A549 (cell line): Measurements from ENCODE around the gene GPX3. TPM values are rescaled to one million over a fixed set of nuclear protein-coding genes. Genes with fewer than 3 reads are reported as not detected.

Source experiments
- ATAC-seq, 2 experiments: fragments of 200-7000 bp in 1 of 2; fragments of >200 bp in 1 of 2; cut with Nextera tagmentation in 1 of 2; cut with Tn5 transposase in 1 of 2; 3 replicates each; pipeline versions ENCODE4 v1.8.0 to v1.9.1; 2018 to 2020; ENCODE audit warnings: mild to moderate bottlenecking in 1 of 2, moderate library complexity in 1 of 2
- CTCF ChIA-PET: fragments of 300-600 bp; sonication (Branson Sonifier 250); formaldehyde crosslinking; extraction: SDS; loops from one replicate; lab custom pipeline; 2021; ENCODE audit warnings: antibody characterized with exemption, inconsistent platforms; lab: Yijun Ruan, JAX
- POLR2A ChIA-PET: fragments of 350-600 bp; formaldehyde crosslinking; extraction: SDS; loops from one replicate; lab custom pipeline; 2021; ENCODE audit warnings: antibody characterized with exemption, inconsistent platforms; lab: Yijun Ruan, JAX
- DNase-seq, 2 experiments: peaks; one replicate each; pipeline versions ENCODE4 v3.0.0 to v3.0.0-alpha.2; 2011 to 2016; ENCODE audit warnings: low read depth in 1 of 2, low spot score in 1 of 2
- FAIRE-seq: peaks from 2 replicates; lab custom pipeline; 2011; peaks lifted over from hg19 to GRCh38; lab: Jason Lieb, UNC
- H3K27ac ChIP-seq, 2 experiments: fragments of >200 bp; sonication (Bioruptor Twin); formaldehyde crosslinking; 3 replicates each; pipeline ENCODE4 v1.5.1; 2016 to 2017
- H3K4me1 ChIP-seq: fragments of >200 bp; sonication (Bioruptor Twin); formaldehyde crosslinking; 3 replicates; pipeline ENCODE4 v1.6.1; 2016
- H3K4me2 ChIP-seq: fragments of >200 bp; sonication (Bioruptor Twin); formaldehyde crosslinking; 3 replicates; pipeline ENCODE4 v1.6.1; 2016
- H3K4me3 ChIP-seq: fragments of >200 bp; sonication (Bioruptor Twin); formaldehyde crosslinking; 3 replicates; pipeline ENCODE4 v1.5.1; 2016
- H3K9me3 ChIP-seq: fragments of >200 bp; sonication (Bioruptor Twin); formaldehyde crosslinking; 3 replicates; pipeline ENCODE4 v1.6.1; 2016
- EHF ChIP-seq: fragments of 250-450 bp; sonication (Bioruptor Pico); IDR thresholded peaks from 2 replicates; pipeline ENCODE4 v1.5.0; 2020; ENCODE audit warnings: mild to moderate bottlenecking
- EHMT2 ChIP-seq: fragments of 200-600 bp; sonication (generic); IDR thresholded peaks from 2 replicates; pipeline ENCODE4 v1.6.1; 2016; ENCODE audit warnings: antibody characterized with exemption, low read depth, mild to moderate bottlenecking, moderate library complexity
- EP300 ChIP-seq, 2 experiments: fragments of >200 bp; sonication (Bioruptor Twin); formaldehyde crosslinking; IDR thresholded peaks; 2 replicates in 1 of 2; 3 replicates in 1 of 2; pipeline ENCODE4 v1.6.1; 2016 to 2017
- ESRRA ChIP-seq: fragments of 150-350 bp; IDR thresholded peaks from 2 replicates; pipeline ENCODE4 v1.6.1; 2014; ENCODE audit warnings: mild to moderate bottlenecking, low read length, borderline replicate concordance
- FOSL2 ChIP-seq, 2 experiments: fragments of 450-650 bp in 1 of 2; fragments of >200 bp in 1 of 2; sonication (Bioruptor Twin) in 1 of 2; formaldehyde crosslinking; IDR thresholded peaks; 2 replicates each; pipeline versions ENCODE4 v1.5.0 to v1.6.1; 2016 to 2020; ENCODE audit warnings: mild to moderate bottlenecking in 1 of 2, moderate library complexity in 1 of 2
- GATA3 ChIP-seq: IDR thresholded peaks from 2 replicates; pipeline ENCODE4 v1.6.1; 2012; ENCODE audit warnings: borderline replicate concordance
- HOXA7 ChIP-seq: fragments of 250-450 bp; sonication (Bioruptor Pico); IDR thresholded peaks from 2 replicates; pipeline ENCODE4 v1.5.0; 2020; ENCODE audit warnings: mild to moderate bottlenecking, moderate library complexity
- HOXB5 ChIP-seq: fragments of 250-450 bp; sonication (Bioruptor Pico); IDR thresholded peaks from 2 replicates; pipeline ENCODE4 v1.5.0; 2020; ENCODE audit warnings: mild to moderate bottlenecking, moderate library complexity
- JUN ChIP-seq, 2 experiments: fragments of >200 bp; sonication (Bioruptor Twin); formaldehyde crosslinking; IDR thresholded peaks; 2 replicates in 1 of 2; 3 replicates in 1 of 2; pipeline ENCODE4 v1.6.1; 2016 to 2017
- JUNB ChIP-seq: fragments of >200 bp; sonication (Bioruptor Twin); formaldehyde crosslinking; IDR thresholded peaks from 2 replicates; pipeline ENCODE4 v1.6.1; 2016
- KDM1A ChIP-seq: fragments of 200-600 bp; sonication (generic); IDR thresholded peaks from 2 replicates; pipeline ENCODE4 v1.6.1; 2016; ENCODE audit warnings: low read depth, mild to moderate bottlenecking
- KDM5A ChIP-seq: fragments of 200-600 bp; sonication (generic); IDR thresholded peaks from 2 replicates; pipeline ENCODE4 v1.6.1; 2016; ENCODE audit warnings: antibody characterized with exemption, mild to moderate bottlenecking
- MAFK ChIP-seq: fragments of 450-650 bp; IDR thresholded peaks from 2 replicates; pipeline ENCODE4 v1.6.1; 2014; ENCODE audit not compliant: partially characterized antibody
- MAZ ChIP-seq: fragments of 150-350 bp; IDR thresholded peaks from 2 replicates; pipeline ENCODE4 v1.6.1; 2014; ENCODE audit warnings: antibody characterized with exemption, low read depth, low read length, borderline replicate concordance
- MYC ChIP-seq: IDR thresholded peaks from 2 replicates; pipeline ENCODE4 v1.6.1; 2012; ENCODE audit warnings: mild to moderate bottlenecking, inconsistent platforms, low read length, improper control_type of control experiment, borderline replicate concordance
- NFE2L2 ChIP-seq: fragments of 150-350 bp; conservative IDR thresholded peaks from 2 replicates; pipeline ENCODE4 v1.6.1; 2014; ENCODE audit warnings: low read length
- NPAS2 ChIP-seq: fragments of 250-450 bp; sonication (Bioruptor Pico); IDR thresholded peaks from 2 replicates; pipeline ENCODE4 v1.8.0; 2022; ENCODE audit warnings: mild to moderate bottlenecking, moderate library complexity, borderline replicate concordance
- ZSCAN20 ChIP-seq: fragments of 250-450 bp; sonication (Bioruptor Pico); IDR thresholded peaks from 2 replicates; pipeline ENCODE4 v1.8.0; 2022; ENCODE audit warnings: mild to moderate bottlenecking, moderate library complexity
- WGBS: methylation state at CpG from one replicate; pipeline ENCODE4 v1.1.6; 2017; ENCODE audit errors: missing lambda C conversion rate; 5-methylcytosine and 5-hydroxymethylcytosine counted together
- polyA plus RNA-seq, 4 experiments: library from polyadenylated mRNA; depleted of rRNA in 3 of 4; stranded (reverse); fragments of >200 nt; fragmentation: RNase III in 1 of 4; extraction: RNeasy Plus Mini Kit Qiagen cat#74134 plus additional on column Dnase treatment in 1 of 4; gene quantifications; 2 replicates in 3 of 4; 3 replicates in 1 of 4; pipeline ENCODE4 v1.2.3, GENCODE V29; 2011 to 2017
- TF ChIP-seq, protein P1 (sequence below): fragments of 250-450 bp; sonication (Bioruptor Pico); IDR thresholded peaks from 2 replicates; pipeline ENCODE4 v1.5.0; 2020; ENCODE audit warnings: low read depth, mild to moderate bottlenecking, moderate library complexity
- TF ChIP-seq, protein P2 (sequence below): fragments of 200-600 bp; sonication (generic); IDR thresholded peaks from 2 replicates; pipeline ENCODE4 v1.6.1; 2016; ENCODE audit warnings: antibody characterized with exemption, mild to moderate bottlenecking, moderate library complexity
- TF ChIP-seq, protein P3 (sequence below): fragments of 450-650 bp; IDR thresholded peaks from 2 replicates; pipeline ENCODE4 v1.6.1; 2014; ENCODE audit warnings: antibody characterized with exemption
- TF ChIP-seq, protein P4 (sequence below): IDR thresholded peaks from 2 replicates; pipeline ENCODE4 v1.6.1; 2012; ENCODE audit warnings: low read depth, borderline replicate concordance
- TF ChIP-seq, protein P5 (sequence below): fragments of 150-350 bp; IDR thresholded peaks from 2 replicates; pipeline ENCODE4 v1.6.1; 2014; ENCODE audit warnings: low read depth, mild to moderate bottlenecking, low read length

GPX3 gene
- polyA plus RNA-seq, 2 of the 4 experiments (the other 2 are of a cell fraction): 16.2 to 26.4 TPM

DNA sequence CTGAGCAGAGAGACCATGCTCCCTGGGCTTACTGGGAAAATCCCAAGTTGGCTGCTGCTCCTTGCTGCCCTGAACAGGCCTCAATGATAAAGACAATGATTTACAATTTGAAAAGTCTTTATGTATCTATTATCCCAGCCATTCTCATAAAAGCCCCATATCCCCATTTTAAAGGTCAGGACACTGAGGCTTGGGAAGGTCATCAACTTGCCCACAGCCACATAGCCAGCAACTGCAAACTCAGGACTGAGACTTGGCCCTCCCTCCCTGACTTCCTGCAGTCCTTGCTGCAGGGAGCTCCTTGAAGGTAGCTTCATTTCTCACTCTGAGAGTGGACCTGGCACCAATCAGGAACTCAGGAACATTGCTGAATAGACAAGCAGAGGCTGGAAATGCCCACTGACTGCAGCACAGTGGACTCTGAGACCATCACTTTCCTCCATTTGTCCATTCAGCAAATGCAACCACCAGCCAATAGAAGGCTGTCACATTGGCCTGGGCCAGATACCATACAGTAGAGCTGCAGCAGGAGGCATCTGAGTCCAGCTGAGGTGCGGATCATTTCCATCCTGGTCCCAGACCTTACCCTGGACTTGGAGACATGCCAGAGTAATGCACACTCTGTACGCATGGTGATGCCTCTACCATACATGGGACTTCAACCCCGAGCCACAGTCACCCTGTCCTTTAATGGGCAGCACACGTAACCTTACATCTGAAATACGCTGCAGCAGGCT, 42.2 kb downstream of the GPX3 start:
- peak overlapping the region; percentile 68 to 81; a peak in 5 of 6 replicates for H3K27ac ChIP-seq
- FAIRE-seq: no peak
- 86% methylated on average over 5 of the region's 5 CpGs for WGBS
- H3K4me1 ChIP-seq: peaks cover 58% of the 10 kb centered on the region
- DNase-seq: no peak
- CTCF ChIA-PET: interaction anchor here (1.0 to 13.2 kb wide), 6 partner anchors 11 to 380 kb away, joined by 3 to 153 read pairs (median 3); no protein-coding TSS in a partner anchor
- ATAC-seq: 0 out of 6 replicates have a peak, but pooled peaks of 1 of the 2 experiments have one; percentile 2
- no peak for TF ChIP-seq HOXA7
- TF ChIP-seq, protein P1, sequence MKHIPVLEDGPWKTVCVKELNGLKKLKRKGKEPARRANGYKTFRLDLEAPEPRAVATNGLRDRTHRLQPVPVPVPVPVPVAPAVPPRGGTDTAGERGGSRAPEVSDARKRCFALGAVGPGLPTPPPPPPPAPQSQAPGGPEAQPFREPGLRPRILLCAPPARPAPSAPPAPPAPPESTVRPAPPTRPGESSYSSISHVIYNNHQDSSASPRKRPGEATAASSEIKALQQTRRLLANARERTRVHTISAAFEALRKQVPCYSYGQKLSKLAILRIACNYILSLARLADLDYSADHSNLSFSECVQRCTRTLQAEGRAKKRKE (CRISPR knock-in tag): no peak
- TF ChIP-seq, protein P2, sequence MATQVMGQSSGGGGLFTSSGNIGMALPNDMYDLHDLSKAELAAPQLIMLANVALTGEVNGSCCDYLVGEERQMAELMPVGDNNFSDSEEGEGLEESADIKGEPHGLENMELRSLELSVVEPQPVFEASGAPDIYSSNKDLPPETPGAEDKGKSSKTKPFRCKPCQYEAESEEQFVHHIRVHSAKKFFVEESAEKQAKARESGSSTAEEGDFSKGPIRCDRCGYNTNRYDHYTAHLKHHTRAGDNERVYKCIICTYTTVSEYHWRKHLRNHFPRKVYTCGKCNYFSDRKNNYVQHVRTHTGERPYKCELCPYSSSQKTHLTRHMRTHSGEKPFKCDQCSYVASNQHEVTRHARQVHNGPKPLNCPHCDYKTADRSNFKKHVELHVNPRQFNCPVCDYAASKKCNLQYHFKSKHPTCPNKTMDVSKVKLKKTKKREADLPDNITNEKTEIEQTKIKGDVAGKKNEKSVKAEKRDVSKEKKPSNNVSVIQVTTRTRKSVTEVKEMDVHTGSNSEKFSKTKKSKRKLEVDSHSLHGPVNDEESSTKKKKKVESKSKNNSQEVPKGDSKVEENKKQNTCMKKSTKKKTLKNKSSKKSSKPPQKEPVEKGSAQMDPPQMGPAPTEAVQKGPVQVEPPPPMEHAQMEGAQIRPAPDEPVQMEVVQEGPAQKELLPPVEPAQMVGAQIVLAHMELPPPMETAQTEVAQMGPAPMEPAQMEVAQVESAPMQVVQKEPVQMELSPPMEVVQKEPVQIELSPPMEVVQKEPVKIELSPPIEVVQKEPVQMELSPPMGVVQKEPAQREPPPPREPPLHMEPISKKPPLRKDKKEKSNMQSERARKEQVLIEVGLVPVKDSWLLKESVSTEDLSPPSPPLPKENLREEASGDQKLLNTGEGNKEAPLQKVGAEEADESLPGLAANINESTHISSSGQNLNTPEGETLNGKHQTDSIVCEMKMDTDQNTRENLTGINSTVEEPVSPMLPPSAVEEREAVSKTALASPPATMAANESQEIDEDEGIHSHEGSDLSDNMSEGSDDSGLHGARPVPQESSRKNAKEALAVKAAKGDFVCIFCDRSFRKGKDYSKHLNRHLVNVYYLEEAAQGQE: no peak
- no peak for TF ChIP-seq EHMT2
- TF ChIP-seq, protein P3, sequence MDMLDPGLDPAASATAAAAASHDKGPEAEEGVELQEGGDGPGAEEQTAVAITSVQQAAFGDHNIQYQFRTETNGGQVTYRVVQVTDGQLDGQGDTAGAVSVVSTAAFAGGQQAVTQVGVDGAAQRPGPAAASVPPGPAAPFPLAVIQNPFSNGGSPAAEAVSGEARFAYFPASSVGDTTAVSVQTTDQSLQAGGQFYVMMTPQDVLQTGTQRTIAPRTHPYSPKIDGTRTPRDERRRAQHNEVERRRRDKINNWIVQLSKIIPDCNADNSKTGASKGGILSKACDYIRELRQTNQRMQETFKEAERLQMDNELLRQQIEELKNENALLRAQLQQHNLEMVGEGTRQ: no peak
- no peak for TF ChIP-seq JUNB
- TF ChIP-seq, protein P4, sequence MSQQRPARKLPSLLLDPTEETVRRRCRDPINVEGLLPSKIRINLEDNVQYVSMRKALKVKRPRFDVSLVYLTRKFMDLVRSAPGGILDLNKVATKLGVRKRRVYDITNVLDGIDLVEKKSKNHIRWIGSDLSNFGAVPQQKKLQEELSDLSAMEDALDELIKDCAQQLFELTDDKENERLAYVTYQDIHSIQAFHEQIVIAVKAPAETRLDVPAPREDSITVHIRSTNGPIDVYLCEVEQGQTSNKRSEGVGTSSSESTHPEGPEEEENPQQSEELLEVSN: no peak
- TF ChIP-seq, protein P5, sequence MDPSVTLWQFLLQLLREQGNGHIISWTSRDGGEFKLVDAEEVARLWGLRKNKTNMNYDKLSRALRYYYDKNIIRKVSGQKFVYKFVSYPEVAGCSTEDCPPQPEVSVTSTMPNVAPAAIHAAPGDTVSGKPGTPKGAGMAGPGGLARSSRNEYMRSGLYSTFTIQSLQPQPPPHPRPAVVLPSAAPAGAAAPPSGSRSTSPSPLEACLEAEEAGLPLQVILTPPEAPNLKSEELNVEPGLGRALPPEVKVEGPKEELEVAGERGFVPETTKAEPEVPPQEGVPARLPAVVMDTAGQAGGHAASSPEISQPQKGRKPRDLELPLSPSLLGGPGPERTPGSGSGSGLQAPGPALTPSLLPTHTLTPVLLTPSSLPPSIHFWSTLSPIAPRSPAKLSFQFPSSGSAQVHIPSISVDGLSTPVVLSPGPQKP: no peak
- TF ChIP-seq ESRRA: no peak
- no peak for TF ChIP-seq ZSCAN20 (CRISPR knock-in tag)
- H3K4me3 ChIP-seq: no peak overlapping the region
- POLR2A ChIA-PET: interaction anchor here (1.0 to 1.5 kb wide), 2 partner anchors 19 to 21 kb away, joined by 3 to 4 read pairs; no protein-coding TSS in a partner anchor
- peak overlapping the region; percentile 62 for H3K4me2 ChIP-seq
- H3K9me3 ChIP-seq: no peaks in the 10 kb centered on the region

DNA sequence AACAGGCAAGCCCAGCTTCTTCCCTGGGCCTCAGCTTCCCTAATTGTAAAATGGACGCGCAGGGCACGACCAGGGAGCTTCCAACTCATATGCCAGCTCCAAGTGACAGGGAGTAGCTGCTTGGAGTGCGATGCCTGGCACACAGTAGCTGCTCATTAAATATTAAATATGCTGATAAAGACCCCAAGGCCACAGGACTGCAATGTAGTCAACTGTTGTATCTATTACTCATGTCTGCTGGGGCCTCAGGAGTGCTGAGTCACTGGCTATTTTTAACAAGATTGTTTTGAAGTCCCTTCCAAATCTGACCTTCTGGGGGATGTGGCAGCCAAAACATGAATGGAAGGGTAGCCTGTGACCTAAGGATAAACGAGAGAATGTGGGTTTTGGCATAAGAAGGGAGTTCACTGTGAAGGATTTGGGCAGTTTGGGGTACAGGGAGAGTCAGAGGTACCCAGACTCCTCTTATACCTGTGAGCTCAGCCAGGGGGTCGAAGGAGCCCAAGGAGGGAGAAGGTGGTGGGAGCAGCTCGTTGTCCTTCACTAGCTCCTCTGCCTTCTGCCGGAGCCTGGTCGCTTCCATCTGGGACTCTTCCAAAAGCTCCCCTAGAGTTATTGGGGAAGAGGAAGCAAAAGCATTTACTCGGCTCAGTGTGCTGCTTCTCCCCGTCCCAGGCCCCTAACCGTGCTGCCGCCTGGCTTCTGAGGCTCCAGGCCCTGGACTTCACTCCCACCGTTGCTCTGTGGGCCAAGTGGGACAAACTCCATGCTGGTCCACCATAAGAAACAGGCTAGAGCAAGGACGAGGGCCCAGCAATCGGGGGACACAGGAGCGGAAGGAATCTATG, 43.0 kb downstream of the GPX3 start:
- peak; percentile 76 to 82 for DNase-seq
- CTCF ChIA-PET: interaction anchor here (0.9 to 13.2 kb wide), 7 partner anchors 12 to 379 kb away, joined by 3 to 153 read pairs (median 3); no protein-coding TSS in a partner anchor
- POLR2A ChIA-PET: interaction anchor here (1.0 to 1.5 kb wide), 2 partner anchors 18 to 20 kb away, joined by 3 to 4 read pairs; no protein-coding TSS in a partner anchor
- H3K4me1 ChIP-seq: peaks cover 62% of the 10 kb centered on the region
- H3K4me3 ChIP-seq: no peak overlapping the region
- peak overlapping the region; percentile 68 to 81 for H3K27ac ChIP-seq
- 69% methylated on average over 17 of the region's 17 CpGs for WGBS
- H3K9me3 ChIP-seq: no peaks in the 10 kb centered on the region
- FAIRE-seq: peak; percentile 43
- peak overlapping the region; percentile 62 for H3K4me2 ChIP-seq
- ATAC-seq: peak; percentile 56 to 76
- no peak for TF ChIP-seq MYC
- peak; percentile 76 for TF ChIP-seq NFE2L2
- TF ChIP-seq FOSL2 (IDR thresholded peaks at IDR 0.05): peak; percentile 75
- TF ChIP-seq FOSL2 (CRISPR knock-in tag; IDR thresholded peaks at IDR 0.05): peak; percentile 86
- no peak for TF ChIP-seq KDM1A
- TF ChIP-seq, protein P4: no peak
- TF ChIP-seq EP300 (IDR thresholded peaks at IDR 0.05): no peak; a peak in 1 of 5 replicates
- TF ChIP-seq EHF (CRISPR knock-in tag): no peak
- TF ChIP-seq MAFK: peak; percentile 97
- peak in 1 of 2 experiments; percentile 49; a peak in 2 of 5 replicates for TF ChIP-seq JUN (IDR thresholded peaks at IDR 0.05)
- no peak for TF ChIP-seq NPAS2
- no peak for TF ChIP-seq HOXB5 (CRISPR knock-in tag)
- no peak for TF ChIP-seq KDM5A
- no peak for TF ChIP-seq MAZ
- peak; percentile 66; the same call in 1 of the 2 replicates for TF ChIP-seq GATA3
